GM08714 (cell line): ENCODE results near the gene STARD4.

ENCODE experiments used
- H3K4me3 ChIP-seq: fragments of 200-500 bp; sonication (Bioruptor generic); 2 replicates; pipeline ENCODE4 v1.5.1; 2014; ENCODE audit warnings: mild to moderate bottlenecking, low read length, inconsistent platforms
- ZNF274 ChIP-seq: IDR thresholded peaks from 2 replicates; pipeline ENCODE4 v1.6.1; 2012; ENCODE audit warnings: mild to moderate bottlenecking, low read depth, low read length

Gene STARD4

GRCh38 chr5:111545031-111545430 lies 32.7 kb upstream of the STARD4 start:
- H3K4me3 ChIP-seq = no peak overlapping the region
- TF ChIP-seq ZNF274 = no peak

GRCh38 chr5:111537141-111538024 lies 25.0 kb upstream of the STARD4 start:
- H3K4me3 ChIP-seq = no peak overlapping the region
- no peak for TF ChIP-seq ZNF274

GRCh38 chr5:111535879-111536549 lies 23.7 kb upstream of the STARD4 start:
- H3K4me3 ChIP-seq = no peak overlapping the region

GRCh38 chr5:111532886-111533582 lies 20.7 kb upstream of the STARD4 start:
- no peak overlapping the region for H3K4me3 ChIP-seq

More at GRCh38 chr5:111535879-111536549, 23.7 kb upstream of the STARD4 start:
- no peak for TF ChIP-seq ZNF274

GRCh38 chr5:111530298-111530740 lies 18.0 kb upstream of the STARD4 start:
- H3K4me3 ChIP-seq = no peak overlapping the region
- no peak for TF ChIP-seq ZNF274

More at GRCh38 chr5:111532886-111533582, 20.7 kb upstream of the STARD4 start:
- TF ChIP-seq ZNF274 = no peak

- TF ChIP-seq ZNF274 = no peak
- no peak overlapping the region for H3K4me3 ChIP-seq
These were observed 15.7 kb upstream of the STARD4 start for GRCh38 chr5:111528056-111528455.

GRCh38 chr5:111520908-111521307 lies 8.6 kb upstream of the STARD4 start:
- H3K4me3 ChIP-seq = no peak overlapping the region
- no peak for TF ChIP-seq ZNF274

- H3K4me3 ChIP-seq = no peak overlapping the region
- TF ChIP-seq ZNF274 = no peak
These were observed 6.4 kb upstream of the STARD4 start for GRCh38 chr5:111518777-111519176.

- TF ChIP-seq ZNF274 = no peak
These were observed 5.6 kb upstream of the STARD4 start for GRCh38 chr5:111517853-111518501.

GRCh38 chr5:111514087-111514486 lies 1.8 kb upstream of the STARD4 start:
- no peak overlapping the region for H3K4me3 ChIP-seq
- no peak for TF ChIP-seq ZNF274

More at GRCh38 chr5:111517853-111518501, 5.6 kb upstream of the STARD4 start:
- no peak overlapping the region for H3K4me3 ChIP-seq

GRCh38 chr5:111513131-111513520 lies 791 bp upstream of the STARD4 start:
- TF ChIP-seq ZNF274 = no peak

GRCh38 chr5:111511831-111512374 lies 432 bp downstream of the STARD4 start:
- no peak for TF ChIP-seq ZNF274
- H3K4me3 ChIP-seq = peak overlapping the region; percentile 97

More at GRCh38 chr5:111513131-111513520, 791 bp upstream of the STARD4 start:
- peak overlapping the region; percentile 97 for H3K4me3 ChIP-seq

- H3K4me3 ChIP-seq = peak overlapping the region; percentile 97
- TF ChIP-seq ZNF274 = no peak
These were observed 1.0 kb downstream of the STARD4 start for GRCh38 chr5:111511174-111511830.
